ENCODE results near the gene CPNE5.

Gene CPNE5

DNA sequence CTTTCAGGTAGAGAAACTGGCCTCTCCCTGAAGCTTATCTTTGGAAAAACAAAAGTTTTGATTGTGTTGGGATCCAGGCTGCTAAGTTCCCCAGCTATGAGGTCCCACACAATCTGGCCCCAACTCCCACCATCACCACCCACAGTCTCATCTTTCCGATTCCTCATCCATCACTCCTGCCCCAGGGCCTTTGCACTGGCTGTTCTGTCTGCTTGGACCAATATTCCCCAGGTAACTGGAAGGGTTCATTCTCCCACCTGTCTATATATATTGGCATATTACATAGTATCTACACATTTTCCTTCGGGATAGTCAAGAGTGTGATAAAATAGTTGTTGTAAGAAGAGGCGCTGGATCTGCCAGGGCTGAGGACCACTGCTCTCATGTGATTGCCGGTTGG lies 52.0 kb downstream of the CPNE5 start:
- no peak for DNase-seq

DNA sequence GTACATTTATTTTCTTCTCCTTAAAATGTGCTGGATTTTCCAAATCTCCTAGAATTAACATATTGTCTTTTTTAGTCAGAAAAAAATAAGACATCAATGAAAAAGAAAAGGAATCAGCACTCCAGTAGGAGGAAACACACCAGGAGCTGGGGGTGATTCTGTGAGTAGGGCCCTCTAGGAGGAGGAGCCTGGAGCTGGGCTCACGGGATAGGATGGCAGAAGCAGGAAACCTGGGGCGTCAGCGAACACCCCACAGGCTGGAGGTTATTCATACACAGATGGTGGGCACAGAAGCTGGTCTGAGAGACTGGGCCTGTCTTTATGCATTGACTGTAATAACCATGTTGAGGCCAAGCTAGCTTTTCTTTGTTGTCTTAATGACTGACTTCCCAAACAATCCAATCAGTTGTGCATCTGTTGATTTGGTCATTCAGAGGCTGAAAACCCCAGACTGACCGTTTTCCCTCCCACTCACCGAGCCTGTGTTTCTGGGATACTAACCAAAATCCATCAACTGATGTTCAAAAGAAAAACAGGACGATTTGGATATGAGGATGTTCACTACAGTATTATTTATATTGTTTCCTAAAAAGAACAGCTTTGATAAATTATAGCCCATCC lies 53.1 kb downstream of the CPNE5 start:
- no peak for DNase-seq

- no peak for DNase-seq
Measured at GRCh38 chr6:36784376-36784636, 54.9 kb downstream of the CPNE5 start.

GRCh38 chr6:36783603-36784375 lies 55.5 kb downstream of the CPNE5 start:
- no peak for DNase-seq

DNA sequence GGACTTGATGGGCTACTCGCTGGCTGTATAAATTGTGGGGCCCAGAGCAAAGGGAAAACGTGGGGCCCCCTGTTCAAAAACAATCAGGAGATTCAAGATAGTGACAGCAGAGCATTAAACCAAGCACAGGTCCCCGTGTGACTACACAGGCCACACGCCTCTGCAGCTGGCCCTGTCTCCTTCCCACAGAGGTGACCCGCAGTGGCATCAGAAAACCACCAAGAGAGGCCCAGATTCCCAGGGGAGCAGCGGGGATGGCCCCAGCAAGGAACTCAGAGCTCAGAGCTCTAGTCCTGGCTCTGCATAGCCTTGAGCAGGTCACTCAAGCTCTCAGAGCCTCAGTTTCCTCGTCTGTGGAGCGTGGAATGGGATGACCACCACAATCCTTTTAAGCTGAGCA lies 57.6 kb downstream of the CPNE5 start:
- DNase-seq, result no peak

- DNase-seq, result no peak
Measured at GRCh38 chr6:36780442-36781177, 58.6 kb downstream of the CPNE5 start.

GRCh38 chr6:36779227-36779626 lies 60.0 kb downstream of the CPNE5 start:
- no peak for DNase-seq

DNA sequence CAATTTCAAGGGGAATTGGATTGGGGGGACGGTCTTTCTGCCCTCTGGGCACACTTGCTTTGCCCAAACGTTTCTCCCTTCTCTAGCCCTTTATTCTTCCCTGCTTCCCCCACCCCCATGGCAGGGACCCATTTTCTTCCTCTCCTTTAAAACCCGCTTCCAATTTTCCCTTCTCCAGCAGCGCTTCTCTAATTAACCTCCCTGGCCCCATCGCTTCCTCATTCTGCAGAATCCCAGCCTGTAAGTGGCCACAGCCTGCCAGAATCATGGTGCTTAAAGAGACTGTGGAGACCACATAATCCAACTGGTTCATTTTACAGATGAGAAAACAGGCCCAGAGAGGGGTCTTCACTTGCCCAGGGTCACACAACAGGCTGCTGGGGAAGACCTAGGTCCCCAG lies 61.4 kb downstream of the CPNE5 start:
- no peak for DNase-seq

- DNase-seq, result no peak
Measured at GRCh38 chr6:36776167-36776566, 63.1 kb downstream of the CPNE5 start.

DNA sequence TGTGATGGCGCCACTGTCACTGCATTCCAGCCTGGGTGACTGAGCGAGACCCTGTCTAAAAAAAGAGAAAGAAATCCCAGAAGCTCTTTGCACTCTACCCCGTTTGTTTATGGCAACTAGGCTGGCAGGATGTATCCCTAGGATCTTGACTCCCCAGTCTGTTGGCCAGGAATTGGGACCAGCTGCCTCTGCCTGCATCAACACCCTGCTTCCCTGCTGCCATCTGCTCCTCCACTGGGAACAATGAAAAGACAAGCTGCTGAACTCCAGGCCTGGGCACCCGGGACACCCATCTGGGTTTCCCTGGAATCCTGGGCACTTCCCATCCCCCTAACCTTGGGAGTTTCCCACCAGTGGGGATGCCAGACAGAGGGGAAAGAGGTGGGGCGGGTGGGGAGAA lies 64.9 kb downstream of the CPNE5 start:
- no peak for DNase-seq

- no peak for DNase-seq
Measured at GRCh38 chr6:36772397-36772796, 66.8 kb downstream of the CPNE5 start.

GRCh38 chr6:36771145-36771544 lies 68.1 kb downstream of the CPNE5 start:
- DNase-seq, result no peak

DNA sequence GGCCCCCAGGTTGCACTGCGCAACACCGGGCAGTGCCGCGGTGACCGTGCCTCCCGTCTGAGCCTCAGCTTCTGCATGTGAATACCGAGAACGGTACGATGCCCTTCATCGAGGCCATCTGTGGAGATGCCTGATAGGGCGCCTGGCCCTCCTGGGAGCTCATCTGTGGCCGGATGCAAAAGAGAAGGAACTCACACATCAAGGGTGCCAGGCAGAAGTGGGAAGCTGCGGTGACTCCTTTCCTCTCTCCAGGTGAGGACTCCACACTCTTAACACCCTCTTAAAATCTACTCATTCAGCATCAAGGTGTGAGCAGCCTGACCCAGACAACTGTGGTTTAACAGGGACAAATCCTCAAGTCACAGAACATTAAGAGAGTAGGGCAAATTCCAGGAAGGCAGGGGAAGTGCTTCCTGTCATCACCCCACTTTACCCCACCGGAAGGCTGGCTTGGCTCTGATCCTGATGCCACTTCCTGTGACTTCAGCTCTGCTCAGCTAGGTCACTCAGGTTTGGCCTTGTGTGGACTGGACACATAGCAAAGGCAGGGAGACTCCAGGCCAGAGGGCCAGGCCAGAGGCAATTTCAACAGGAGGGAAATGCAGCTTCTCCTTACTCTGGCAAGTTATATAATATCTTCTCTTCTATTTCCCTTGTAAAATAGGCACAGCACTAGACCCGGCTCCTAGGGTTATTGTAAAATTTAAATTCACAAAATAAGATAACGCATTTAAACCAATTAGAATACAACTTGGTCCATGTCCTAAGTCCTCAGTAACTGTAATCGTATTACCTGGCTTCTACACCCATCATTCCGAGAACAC lies 69.4 kb downstream of the CPNE5 start:
- DNase-seq, result peak; percentile 45

DNA sequence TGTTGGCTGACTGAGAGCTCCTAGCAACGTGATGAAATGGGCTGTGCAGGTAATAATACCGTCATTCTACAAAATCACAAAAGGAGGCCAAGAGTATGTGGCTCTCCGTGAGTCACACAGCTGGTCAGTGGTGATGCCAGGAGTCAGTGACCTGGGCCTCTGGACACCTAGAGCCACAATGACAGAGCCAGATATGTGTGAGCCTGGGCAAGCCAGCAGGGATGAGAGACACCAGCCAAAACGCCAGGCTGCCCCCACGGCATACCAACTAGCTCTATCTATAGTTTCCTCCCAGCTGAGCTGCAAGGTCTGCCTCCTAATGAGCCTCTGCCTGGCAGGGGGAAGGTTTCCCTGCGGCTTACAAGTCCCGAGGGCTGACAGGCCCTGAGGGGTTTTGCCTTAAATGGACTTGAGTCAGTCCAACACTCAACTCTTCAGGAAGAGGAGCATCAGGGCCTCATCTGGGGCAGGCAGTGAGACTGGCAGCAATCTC lies 70.0 kb downstream of the CPNE5 start:
- no peak for DNase-seq

DNA sequence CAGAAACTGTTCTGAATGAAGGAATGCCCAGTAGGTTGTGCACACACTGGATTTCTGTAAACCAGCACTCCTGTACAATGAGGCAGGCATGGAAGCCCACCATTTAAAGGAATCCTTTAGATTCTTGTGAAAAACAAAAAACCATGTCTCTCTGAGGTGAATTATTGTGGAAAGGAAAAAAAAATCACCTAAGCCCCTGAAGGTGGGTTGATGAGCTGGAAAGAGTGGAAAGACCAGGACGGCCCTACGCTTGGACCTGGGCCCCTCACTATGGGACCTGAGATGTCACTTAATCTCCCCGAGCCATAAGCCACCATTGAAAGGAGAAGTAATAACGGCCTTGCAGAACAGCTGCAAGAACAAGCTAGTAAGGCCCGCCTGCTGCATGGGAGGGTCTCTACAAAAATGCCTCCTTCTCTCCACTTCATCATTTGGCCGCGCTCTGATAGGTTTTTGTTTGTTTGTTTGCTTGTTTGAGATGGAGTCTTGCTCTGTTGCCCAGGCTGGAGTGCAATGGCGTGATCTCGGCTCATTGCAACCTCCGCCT lies 72.8 kb downstream of the CPNE5 start:
- DNase-seq, result no peak

- peak; percentile 85 for DNase-seq
Measured at GRCh38 chr6:36765594-36766398, 73.4 kb downstream of the CPNE5 start.

DNA sequence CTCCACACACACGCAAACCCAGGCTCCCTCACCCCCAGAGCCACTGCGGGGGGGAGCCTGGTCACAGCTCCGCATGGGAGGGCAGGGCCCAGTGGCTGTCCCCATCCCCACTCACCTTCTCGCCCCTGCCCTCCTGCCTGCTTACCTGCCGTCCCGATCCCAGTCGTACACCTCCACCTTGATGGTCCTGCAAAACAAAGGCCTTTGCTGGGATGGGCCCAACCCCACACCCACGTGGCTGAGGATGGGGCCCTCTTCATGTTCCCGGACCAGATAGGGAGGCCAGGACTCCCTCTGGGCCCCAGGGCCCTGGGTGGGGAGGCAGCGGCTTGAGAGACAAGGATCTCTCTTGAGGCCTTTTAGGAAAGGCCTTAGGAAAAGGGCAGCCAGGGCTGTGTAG lies 74.1 kb downstream of the CPNE5 start:
- no peak for DNase-seq

DNA sequence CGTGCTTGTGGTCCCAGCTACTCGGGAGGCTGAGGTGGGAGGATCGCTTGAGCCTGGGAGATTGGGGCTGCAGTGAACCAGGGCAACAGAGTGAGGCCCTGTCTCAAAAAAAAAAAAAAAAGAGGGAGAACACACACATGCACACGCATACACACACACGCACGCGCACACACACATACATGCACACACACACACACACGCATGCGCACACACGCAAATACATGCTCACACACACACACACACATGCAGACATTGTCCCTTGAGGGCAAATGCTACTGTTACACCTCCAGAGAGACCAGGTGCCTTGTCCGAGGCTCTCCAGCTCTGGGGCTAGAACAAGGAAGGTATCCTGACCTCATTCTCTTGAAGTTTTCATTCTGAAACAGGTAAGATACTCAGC lies 77.1 kb downstream of the CPNE5 start:
- DNase-seq, result no peak

DNA sequence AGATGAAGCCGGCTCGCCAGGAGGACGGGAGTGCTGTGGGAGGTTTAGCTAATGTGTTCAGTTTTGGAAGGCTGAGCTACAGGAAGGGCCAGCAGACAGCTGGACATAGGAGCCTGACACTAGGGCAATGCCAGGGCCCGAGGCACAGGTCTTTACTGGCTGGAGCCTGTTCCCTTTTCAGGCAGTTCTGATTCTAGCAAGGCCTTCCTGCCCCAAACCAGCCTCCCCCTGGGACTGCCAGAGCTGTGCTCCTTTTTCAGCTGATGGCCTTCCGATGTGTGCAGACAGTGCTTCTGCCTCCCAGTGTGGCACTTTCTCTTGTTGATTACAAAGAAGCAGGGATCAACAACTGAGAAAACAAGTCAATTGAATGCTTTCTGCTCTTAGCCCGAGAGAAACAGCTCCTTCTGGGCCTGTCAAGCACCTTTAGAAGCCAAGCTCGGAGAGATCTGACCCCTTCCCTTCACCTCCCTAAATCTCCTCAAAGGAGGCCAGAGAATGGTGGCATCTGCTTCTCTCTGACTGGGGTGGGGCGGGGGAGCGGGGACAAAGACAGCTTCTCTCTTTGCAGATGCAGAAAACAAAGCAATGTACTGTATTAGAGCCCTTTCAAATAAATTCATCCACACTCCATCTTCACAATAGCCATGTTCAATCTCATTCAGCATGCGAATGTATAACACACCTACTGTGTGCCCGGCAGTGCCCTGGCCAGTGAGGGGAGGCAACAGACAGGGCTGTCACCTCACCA lies 78.4 kb downstream of the CPNE5 start:
- DNase-seq, result no peak

DNA sequence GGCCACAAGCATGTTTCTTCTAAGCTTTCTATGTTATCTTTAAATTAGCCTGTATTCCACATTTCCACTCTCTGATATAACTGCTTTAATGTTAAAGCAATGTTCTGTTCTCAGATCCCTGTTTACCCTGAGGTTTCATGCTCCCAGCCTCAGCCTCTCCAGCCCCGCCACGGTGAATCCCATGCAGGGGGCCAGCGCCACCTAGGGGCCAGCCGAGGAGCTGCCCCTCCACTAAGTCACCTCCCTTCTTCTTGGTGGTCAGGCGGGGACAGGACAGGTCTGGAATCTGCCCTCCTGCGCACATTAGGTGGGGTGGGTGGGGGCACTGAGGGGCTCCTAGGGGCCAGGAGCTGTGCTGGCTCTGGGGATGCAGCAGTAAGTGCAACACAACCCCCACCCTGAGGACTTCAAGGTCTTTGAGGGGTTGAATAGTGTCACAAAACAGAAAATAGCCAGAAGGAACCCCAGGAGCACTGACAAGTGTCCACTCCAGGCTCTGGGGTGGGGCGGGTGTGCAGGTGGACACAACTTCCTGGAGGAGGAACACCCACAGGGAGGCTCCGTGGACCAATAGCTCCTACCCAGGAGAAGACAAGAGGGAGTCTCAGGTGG lies 80.0 kb downstream of the CPNE5 start:
- peak; percentile 82 for DNase-seq

Measured in CD4-positive, alpha-beta T cell treated with Interleukin-10 for 1 hour (primary cell).